ENCODE results near the gene TTC34. TPM values are rescaled to one million over a fixed set of nuclear protein-coding genes. Genes with fewer than 3 reads are reported as not detected.

TTC34 gene
- total and polyA plus RNA-seq, 2 of the 4 experiments (the other 2 are of a cell fraction) = under 0.01 to 0.09 TPM

DNA sequence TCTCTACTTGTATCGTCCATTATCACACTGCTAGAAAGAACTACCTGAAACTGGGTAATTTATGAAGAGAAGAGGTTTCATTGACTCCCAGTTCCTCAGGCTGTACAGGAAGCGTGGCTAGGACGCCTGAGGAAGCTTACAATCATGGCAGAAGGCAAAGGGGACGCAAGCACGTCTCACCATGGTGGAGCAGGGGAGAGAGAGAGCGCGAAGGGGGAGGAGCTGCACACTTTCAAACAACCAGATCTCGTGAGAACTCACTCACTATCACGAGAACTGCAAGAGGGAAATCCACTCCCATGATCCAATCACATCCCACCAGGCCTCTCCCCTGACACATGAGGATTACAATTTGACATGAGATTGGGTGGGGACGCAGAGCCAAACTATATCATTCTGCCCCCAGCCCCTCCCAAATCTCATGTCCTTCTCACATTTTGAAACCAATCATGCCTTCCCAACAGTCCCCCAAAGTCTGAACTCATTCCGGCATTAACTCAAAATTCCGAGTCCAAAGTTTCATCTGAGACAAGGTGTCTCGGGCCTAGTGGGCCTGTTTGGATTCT is 176.7 kb downstream of the TTC34 start:
- Histone ChIP-seq H3K18ac (ENCODE audit: low read depth, low read length) (no peak overlapping the region), H4K5ac (ENCODE audit: low read depth, low read length) (no peak overlapping the region), H3K4me3 (ENCODE audit: insufficient read depth, low read depth, low read length) (no peak overlapping the region), H4K20me1 (ENCODE audit: insufficient read depth, low read length) (no peaks in the 10 kb centered on the region), H3K14ac (replicated peaks; ENCODE audit: low read depth, low read length) (no peak overlapping the region), H3K4ac (ENCODE audit: low read depth, low read length) (no peak overlapping the region), H4K8ac (ENCODE audit: low read depth in 2 of 2, low read length in 2 of 2) (no peak overlapping the region), H2AK9ac (replicated peaks; ENCODE audit: low read depth, low read length, poor library complexity) (no peak overlapping the region), H2BK15ac (ENCODE audit: low read depth, low read length) (no peak overlapping the region), H3K9ac (ENCODE audit: low read depth, low read length) (no peak overlapping the region), H2BK5ac (ENCODE audit: low read depth, low read length, poor library complexity, severe bottlenecking) (no peak overlapping the region), H3K27ac (ENCODE audit: insufficient read depth, low read length) (no peak overlapping the region), H2AFZ (replicated peaks; ENCODE audit: low read length, poor library complexity) (no peak overlapping the region), H3K27me3 (ENCODE audit: control insufficient read depth, insufficient read depth, low read length) (peaks cover 14% of the 10 kb centered on the region), H3K79me1 (ENCODE audit: low read depth in 1 of 2, low read length in 2 of 2) (no peaks in the 10 kb centered on the region), H3K36me3 (ENCODE audit: control insufficient read depth, insufficient read depth, low read length) (no peaks in the 10 kb centered on the region), H2BK120ac (ENCODE audit: low read depth, low read length) (no peak overlapping the region), H3K4me2 (ENCODE audit: low read depth, low read length) (no peak overlapping the region), H3K56ac (ENCODE audit: extremely low read depth, insufficient read depth, low read length) (no peak overlapping the region; the same call in 1 of the 2 replicates), H2AK5ac (ENCODE audit: low read depth, low read length) (no peak overlapping the region), H3K9me3 (ENCODE audit: control insufficient read depth, insufficient read depth, low read length) (no peaks in the 10 kb centered on the region), H3K9me1 (ENCODE audit: insufficient read depth, low read length) (no peaks in the 10 kb centered on the region), H4K91ac (ENCODE audit: insufficient read depth, low read depth, low read length) (no peak overlapping the region), H3K23ac (ENCODE audit: low read depth, low read length) (no peak overlapping the region), H2BK20ac (ENCODE audit: low read depth, low read length) (no peak overlapping the region), H3K4me1 (ENCODE audit: control insufficient read depth, insufficient read depth, low read length) (no peaks in the 10 kb centered on the region)
- TF ChIP-seq RFX5 (IDR thresholded peaks at IDR 0.05; ENCODE audit: low read depth, low read length) (no peak), RAD21 (IDR thresholded peaks at IDR 0.05; ENCODE audit: low read length) (no peak), SMC3 (IDR thresholded peaks at IDR 0.05; ENCODE audit: low read depth, low read length) (no peak), MAZ (IDR thresholded peaks at IDR 0.05; ENCODE audit: borderline replicate concordance, low read depth, low read length) (no peak), RCOR1 (IDR thresholded peaks at IDR 0.05; ENCODE audit: insufficient replicate concordance, low read length) (no peak)
- TF ChIP-seq, protein P1, sequence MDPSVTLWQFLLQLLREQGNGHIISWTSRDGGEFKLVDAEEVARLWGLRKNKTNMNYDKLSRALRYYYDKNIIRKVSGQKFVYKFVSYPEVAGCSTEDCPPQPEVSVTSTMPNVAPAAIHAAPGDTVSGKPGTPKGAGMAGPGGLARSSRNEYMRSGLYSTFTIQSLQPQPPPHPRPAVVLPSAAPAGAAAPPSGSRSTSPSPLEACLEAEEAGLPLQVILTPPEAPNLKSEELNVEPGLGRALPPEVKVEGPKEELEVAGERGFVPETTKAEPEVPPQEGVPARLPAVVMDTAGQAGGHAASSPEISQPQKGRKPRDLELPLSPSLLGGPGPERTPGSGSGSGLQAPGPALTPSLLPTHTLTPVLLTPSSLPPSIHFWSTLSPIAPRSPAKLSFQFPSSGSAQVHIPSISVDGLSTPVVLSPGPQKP (IDR thresholded peaks at IDR 0.05; ENCODE audit: borderline replicate concordance, low read depth, low read length) = no peak
- in situ Hi-C loops (cut with MboI; ENCODE audit: low sequenced_read_pairs) (no loop called here), dilution Hi-C loops (cut with HindIII; ENCODE audit: low sequenced_read_pairs, unreplicated experiment) (no loop called here), intact Hi-C loops (cut with micrococcal nuclease) (no loop called here)
- BruUV-seq (replicated peaks) = no TSS peak
- ChIA-PET CTCF (no interaction called here), POLR2A (ENCODE audit: unreplicated experiment) (no interaction called here)
- ATAC-seq (ENCODE audit: low read depth) (no peak), DNase-seq (no peak)
- no CpG with 5 or more reads among the region's 13 CpGs for WGBS, 2 experiments (ENCODE audit: extremely low coverage in 2 of 2, insufficient read length in 1 of 2)
